Measurements from ENCODE around the gene ENTPD2.
A peak's percentile ranks its signal among the peaks of the same experiment; 100 is the strongest.

The ENTPD2 gene

GRCh38 chr9:137030006-137030405 is 23.9 kb downstream of the ENTPD2 start:
- DNase-seq (ENCODE audit: low read depth in 2 of 2): no peak

- DNase-seq (ENCODE audit: low read depth in 2 of 2): peak in 1 of 2 donors; percentile 76
Measured at GRCh38 chr9:137029058-137029936, 24.6 kb downstream of the ENTPD2 start.

GRCh38 chr9:137028263-137029057 is 25.4 kb downstream of the ENTPD2 start:
- DNase-seq (ENCODE audit: low read depth in 2 of 2): peak in 1 of 2 donors; percentile 48

GRCh38 chr9:137027369-137028262 is 26.2 kb downstream of the ENTPD2 start, which contains the start of gene ABCA2:
Gene ABCA2 (minus strand): TSS chr9:137028237. CDS start chr9:137028140, 97 bp downstream.
- DNase-seq (ENCODE audit: low read depth in 2 of 2): no peak

- DNase-seq (ENCODE audit: low read depth in 2 of 2): no peak
Measured at GRCh38 chr9:137026828-137027227, 27.0 kb downstream of the ENTPD2 start.

- DNase-seq (ENCODE audit: low read depth in 2 of 2): no peak
Measured at GRCh38 chr9:137026384-137026783, 27.5 kb downstream of the ENTPD2 start.

- no peak for DNase-seq (ENCODE audit: low read depth in 2 of 2)
Measured at GRCh38 chr9:137025517-137025966, 28.3 kb downstream of the ENTPD2 start.

- no peak for DNase-seq (ENCODE audit: low read depth in 2 of 2)
Measured at GRCh38 chr9:137023583-137023991, 30.3 kb downstream of the ENTPD2 start.

GRCh38 chr9:137023157-137023556 is 30.7 kb downstream of the ENTPD2 start:
- DNase-seq (ENCODE audit: low read depth in 2 of 2): no peak

- no peak for DNase-seq (ENCODE audit: low read depth in 2 of 2)
Measured at GRCh38 chr9:137022662-137023008, 31.2 kb downstream of the ENTPD2 start.

- peak; percentile 77 to 79 for DNase-seq (ENCODE audit: low read depth in 2 of 2)
Measured at GRCh38 chr9:137021979-137022661, 31.7 kb downstream of the ENTPD2 start.

GRCh38 chr9:137021568-137021978 is 32.3 kb downstream of the ENTPD2 start:
- DNase-seq (ENCODE audit: low read depth in 2 of 2): no peak

GRCh38 chr9:137020771-137021567 is 32.9 kb downstream of the ENTPD2 start:
- DNase-seq (ENCODE audit: low read depth in 2 of 2): no peak

- no peak for DNase-seq (ENCODE audit: low read depth in 2 of 2)
Measured at GRCh38 chr9:137019891-137020683, 33.8 kb downstream of the ENTPD2 start.

GRCh38 chr9:137018761-137019559 is 34.9 kb downstream of the ENTPD2 start:
- no peak for DNase-seq (ENCODE audit: low read depth in 2 of 2)

GRCh38 chr9:137017791-137018497 is 35.9 kb downstream of the ENTPD2 start:
- no peak for DNase-seq (ENCODE audit: low read depth in 2 of 2)

- no peak for DNase-seq (ENCODE audit: low read depth in 2 of 2)
Measured at GRCh38 chr9:137017071-137017470, 36.8 kb downstream of the ENTPD2 start.

GRCh38 chr9:137016436-137016835 is 37.4 kb downstream of the ENTPD2 start:
- no peak for DNase-seq (ENCODE audit: low read depth in 2 of 2)

All from stimulated activated CD4-positive, alpha-beta T cell treated with anti-CD3 and anti-CD28 coated beads, Interleukin-15, amount 100 ng/mL, for 48 hours (primary cell).